ENCODE data around the gene APEX1.
"Not testable (repeated sequence)": the region's sequence is repeated elsewhere in the genome, so short reads cannot be mapped to it uniquely, and the experiment has no call there.

Gene APEX1

GRCh38 chr14:20472536-20473169 lies 17.6 kb downstream of the APEX1 start:
- no peak for DNase-seq (ENCODE audit: low read depth)

GRCh38 chr14:20476776-20477175 lies 21.8 kb downstream of the APEX1 start:
- DNase-seq (ENCODE audit: low read depth) = no peak

GRCh38 chr14:20477211-20477876 lies 22.3 kb downstream of the APEX1 start:
- DNase-seq (ENCODE audit: low read depth) = peak; percentile 83

GRCh38 chr14:20478894-20479293 lies 23.9 kb downstream of the APEX1 start:
- DNase-seq (ENCODE audit: low read depth) = no peak

GRCh38 chr14:20482382-20482781 lies 27.4 kb downstream of the APEX1 start:
- DNase-seq (ENCODE audit: low read depth) = no peak

GRCh38 chr14:20485900-20486299 lies 30.9 kb downstream of the APEX1 start:
- DNase-seq (ENCODE audit: low read depth) = no peak

GRCh38 chr14:20486684-20487395 lies 31.8 kb downstream of the APEX1 start:
- no peak for DNase-seq (ENCODE audit: low read depth)

- DNase-seq (ENCODE audit: low read depth) = no peak
These were observed 32.3 kb downstream of the APEX1 start for GRCh38 chr14:20487396-20487725.

GRCh38 chr14:20489093-20489994 lies 34.3 kb downstream of the APEX1 start:
- no peak for DNase-seq (ENCODE audit: low read depth)

GRCh38 chr14:20490563-20490962 lies 35.5 kb downstream of the APEX1 start:
- no peak for DNase-seq (ENCODE audit: low read depth)

GRCh38 chr14:20492486-20492885 lies 37.5 kb downstream of the APEX1 start:
- DNase-seq (ENCODE audit: low read depth) = no peak

- DNase-seq (ENCODE audit: low read depth) = no peak
These were observed 38.6 kb downstream of the APEX1 start for GRCh38 chr14:20493634-20494033.

- no peak for DNase-seq (ENCODE audit: low read depth)
These were observed 40.1 kb downstream of the APEX1 start for GRCh38 chr14:20494935-20495766.

- no peak for DNase-seq (ENCODE audit: low read depth)
These were observed 43.6 kb downstream of the APEX1 start for GRCh38 chr14:20498622-20499021.

GRCh38 chr14:20499108-20499507 lies 44.1 kb downstream of the APEX1 start:
- no peak for DNase-seq (ENCODE audit: low read depth)

GRCh38 chr14:20499881-20500280 lies 44.9 kb downstream of the APEX1 start:
- no peak for DNase-seq (ENCODE audit: low read depth)

GRCh38 chr14:20501346-20501745 lies 46.3 kb downstream of the APEX1 start:
- DNase-seq (ENCODE audit: low read depth) = no peak

GRCh38 chr14:20503898-20504297 lies 48.9 kb downstream of the APEX1 start:
- no peak for DNase-seq (ENCODE audit: low read depth)

GRCh38 chr14:20506276-20506675 lies 51.2 kb downstream of the APEX1 start:
- not testable (repeated sequence) for DNase-seq (ENCODE audit: low read depth)

- DNase-seq (ENCODE audit: low read depth) = not testable (repeated sequence)
These were observed 51.7 kb downstream of the APEX1 start for GRCh38 chr14:20506752-20507151.

All from CMK (cell line).